GM10248 (cell line): ENCODE measurements around the gene SLC16A12.

ENCODE experiments used
- CTCF ChIA-PET: fragments of 300-600 bp; sonication (Branson Sonifier 250); formaldehyde crosslinking; extraction: SDS; loops from one replicate; lab custom pipeline; 2021; ENCODE audit warnings: antibody characterized with exemption; lab: Yijun Ruan, JAX
- POLR2A ChIA-PET: fragments of 350-650 bp; sonication (Branson Sonifier 250); formaldehyde crosslinking; extraction: SDS; loops from one replicate; lab custom pipeline; 2020; ENCODE audit warnings: antibody characterized with exemption; lab: Yijun Ruan, JAX
- DNase-seq: peaks from one replicate; pipeline ENCODE4 v3.0.0; 2012; ENCODE audit errors: extremely low spot score
- CTCF ChIP-seq: IDR thresholded peaks from 2 replicates; pipeline ENCODE4 v1.5.1; 2012; ENCODE audit warnings: mild to moderate bottlenecking, low read depth; ENCODE audit errors: extremely low read depth, missing control alignments, control extremely low read depth

SLC16A12 gene

GRCh38 chr10:89525556-89525955 lies 9.8 kb downstream of the SLC16A12 start:
- TF ChIP-seq CTCF, result no peak
- ChIA-PET POLR2A (interaction anchor here (0.6 kb wide), 1 partner anchor 9 kb away, joined by 7 read pairs; no protein-coding TSS in a partner anchor), CTCF (no interaction called here)
- DNase-seq, result no peak

- ChIA-PET POLR2A (no interaction called here), CTCF (no interaction called here)
Observed at GRCh38 chr10:89524279-89524678, 11.1 kb downstream of the SLC16A12 start.

GRCh38 chr10:89523274-89523673 lies 12.1 kb downstream of the SLC16A12 start:
- ChIA-PET POLR2A (no interaction called here), CTCF (interaction anchor here (1.2 kb wide), 1 partner anchor 13 kb away, joined by 3 read pairs; the partner anchor contains the start of gene SLC16A12)
- TF ChIP-seq CTCF, result no peak
- no peak for DNase-seq

More at GRCh38 chr10:89524279-89524678, 11.1 kb downstream of the SLC16A12 start:
- DNase-seq, result no peak
- no peak for TF ChIP-seq CTCF

GRCh38 chr10:89522463-89522862 lies 12.9 kb downstream of the SLC16A12 start:
- CTCF ChIA-PET, result interaction anchor here (1.2 kb wide), 1 partner anchor 13 kb away, joined by 3 read pairs; the partner anchor contains the start of gene SLC16A12
- TF ChIP-seq CTCF, result no peak
- POLR2A ChIA-PET, result no interaction called here
- DNase-seq, result no peak

- no peak for TF ChIP-seq CTCF
- POLR2A ChIA-PET, result no interaction called here
- no peak for DNase-seq
- CTCF ChIA-PET, result interaction anchor here (0.8 to 1.6 kb wide), 6 partner anchors 10 to 403 kb away, joined by 3 to 5 read pairs (median 3); no protein-coding TSS in a partner anchor
Observed at GRCh38 chr10:89521368-89521767, 14.0 kb downstream of the SLC16A12 start.

GRCh38 chr10:89520706-89521105 lies 14.7 kb downstream of the SLC16A12 start:
- ChIA-PET POLR2A (no interaction called here), CTCF (interaction anchor here (0.9 to 1.6 kb wide), 3 partner anchors 11 to 402 kb away, joined by 3 read pairs; no protein-coding TSS in a partner anchor)
- DNase-seq, result no peak
- TF ChIP-seq CTCF, result no peak
